HCT116 (cell line): Measurements from ENCODE around the gene SIRPG. TPM values are rescaled to one million over a fixed set of nuclear protein-coding genes. Genes with fewer than 3 reads are reported as not detected.

Source experiments
- ATAC-seq: fragments of 200-7000 bp; cut with Tn5 transposase; 2 replicates; pipeline ENCODE4 v1.9.1; 2020; ENCODE audit warnings: mild to moderate bottlenecking, moderate library complexity
- BruUV-seq: library from RNA; stranded (reverse); fragments of 400-500 nt; replicated peaks from 2 replicates; lab custom pipeline; 2021; lab: Mats Ljungman, UMichigan
- CTCF ChIA-PET: fragments of 300-600 bp; sonication (Branson Sonifier 250); formaldehyde crosslinking; loops from one replicate; lab custom pipeline; 2021; ENCODE audit warnings: antibody characterized with exemption; lab: Charles Lee
- POLR2A ChIA-PET: fragments of 300-600, 350-600 bp; sonication (Branson Sonifier 250); formaldehyde crosslinking; loops from one replicate; lab custom pipeline; 2021; ENCODE audit warnings: antibody characterized with exemption; lab: Charles Lee
- RAD21 ChIA-PET, 2 experiments: fragments of 300-600 bp; sonication (Branson Sonifier 250); formaldehyde crosslinking; loops; one replicate each; lab custom pipeline; 2023; ENCODE audit warnings: low total read pairs in 2 of 2; ENCODE audit not compliant: uncharacterized antibody in 2 of 2, unreplicated experiment in 2 of 2, low non-redundant PET in 1 of 2; lab: Charles Lee
- DNase-seq: peaks from one replicate; pipeline ENCODE4 v3.0.0-alpha.2; 2010; ENCODE audit warnings: low read depth, low spot score
- H2AFZ ChIP-seq: fragments of 200-600 bp; shearing (Covaris generic), sonication (generic); 2 replicates; pipeline ENCODE4 v1.6.1; 2017; ENCODE audit warnings: low read depth, mixed run types, mixed read lengths, antibody characterized with exemption, low read length; ENCODE audit not compliant: poor library complexity, severe bottlenecking
- H3K27ac ChIP-seq: 2 replicates; pipeline ENCODE4 v1.5.1; 2012; ENCODE audit warnings: low read depth, low read length
- H3K27me3 ChIP-seq: fragments of 200-600 bp; sonication (generic); 2 replicates; pipeline ENCODE4 v1.6.1; 2016; ENCODE audit warnings: mixed run types, low read length, mixed read lengths; ENCODE audit not compliant: insufficient read depth
- H3K36me3 ChIP-seq, 2 experiments: fragments of 200-500 bp in 1 of 2; fragments of 200-600 bp in 1 of 2; sonication (Bioruptor generic) in 1 of 2; sonication (generic) in 1 of 2; 2 replicates each; pipeline versions ENCODE4 v1.5.1 to v1.6.1; 2014 to 2016; ENCODE audit warnings: low read length in 2 of 2, inconsistent platforms in 1 of 2, mixed read lengths in 1 of 2, mixed run types in 1 of 2; ENCODE audit not compliant: insufficient read depth in 2 of 2, control insufficient read depth in 1 of 2
- H3K4me1 ChIP-seq, 2 experiments: fragments of 200-600 bp in 1 of 2; sonication (generic) in 1 of 2; 2 replicates each; pipeline versions ENCODE4 v1.5.1 to v1.6.1; 2012 to 2017; ENCODE audit warnings: low read length in 2 of 2, inconsistent platforms in 1 of 2, mild to moderate bottlenecking in 1 of 2, mixed read lengths in 1 of 2, mixed run types in 1 of 2, moderate library complexity in 1 of 2; ENCODE audit not compliant: insufficient read depth in 2 of 2, control insufficient read depth in 1 of 2
- H3K4me2 ChIP-seq: fragments of 200-600 bp; sonication (generic); 2 replicates; pipeline ENCODE4 v1.6.1; 2017; ENCODE audit warnings: mixed run types, low read length, mixed read lengths
- H3K4me3 ChIP-seq, 2 experiments: fragments of 200-600 bp in 1 of 2; sonication (generic) in 1 of 2; replicated peaks in 1 of 2; 2 replicates each; pipeline ENCODE4 v1.5.1; 2011 to 2016; ENCODE audit warnings: low read length in 2 of 2, control low read depth in 1 of 2, low read depth in 1 of 2, mild to moderate bottlenecking in 1 of 2, mixed read lengths in 1 of 2, mixed run types in 1 of 2
- H3K79me2 ChIP-seq: fragments of 200-600 bp; sonication (generic); 2 replicates; pipeline ENCODE4 v1.6.1; 2017; ENCODE audit warnings: mild to moderate bottlenecking, mixed run types, low read length, moderate library complexity, mixed read lengths; ENCODE audit not compliant: insufficient read depth
- H3K9ac ChIP-seq: fragments of 200-600 bp; sonication (generic); 2 replicates; pipeline ENCODE4 v1.6.1; 2016; ENCODE audit warnings: low read length, mixed read lengths
- H3K9me2 ChIP-seq: fragments of 200-600 bp; sonication (generic), shearing (Covaris generic); 2 replicates; pipeline ENCODE4 v1.6.1; 2017; ENCODE audit warnings: mixed run types, mild to moderate bottlenecking, moderate library complexity; ENCODE audit not compliant: insufficient read depth
- H3K9me3 ChIP-seq, 2 experiments: fragments of 200-500 bp in 1 of 2; fragments of 200-600 bp in 1 of 2; sonication (Bioruptor generic) in 1 of 2; sonication (generic) in 1 of 2; 2 replicates each; pipeline ENCODE4 v1.6.1; 2014 to 2017; ENCODE audit warnings: low read length in 2 of 2, mixed read lengths in 2 of 2, inconsistent platforms in 1 of 2, low read depth in 1 of 2, mild to moderate bottlenecking in 1 of 2, mixed run types in 1 of 2, moderate library complexity in 1 of 2; ENCODE audit not compliant: control insufficient read depth in 1 of 2, insufficient read depth in 1 of 2
- H4K20me1 ChIP-seq: fragments of 200-600 bp; sonication (generic), shearing (Covaris generic); 2 replicates; pipeline ENCODE4 v1.6.1; 2017; ENCODE audit warnings: mixed run types, mild to moderate bottlenecking, moderate library complexity; ENCODE audit not compliant: insufficient read depth
- ATF3 ChIP-seq: IDR thresholded peaks from 2 replicates; pipeline ENCODE4 v1.6.1; 2012
- EZH2 ChIP-seq: fragments of 200-600 bp; sonication (generic); IDR thresholded peaks from 2 replicates; pipeline ENCODE4 v1.6.1; 2017; ENCODE audit warnings: antibody characterized with exemption, mixed run types
- FOSL1 ChIP-seq: IDR thresholded peaks from 2 replicates; pipeline ENCODE4 v1.6.1; 2012; ENCODE audit warnings: low read depth
- POLR2A ChIP-seq: IDR thresholded peaks from 2 replicates; pipeline ENCODE4 v1.7.0; 2011; ENCODE audit warnings: borderline replicate concordance; ENCODE audit not compliant: insufficient read depth, insufficient read length; ENCODE audit errors: extremely low read depth
- RAD21 ChIP-seq: IDR thresholded peaks from 2 replicates; pipeline ENCODE4 v1.6.1; 2012; ENCODE audit warnings: low read depth, mild to moderate bottlenecking
- SRF ChIP-seq: IDR thresholded peaks from 2 replicates; pipeline ENCODE4 v1.6.1; 2012; ENCODE audit warnings: low read depth
- ZNF274 ChIP-seq: fragments of 200-500 bp; sonication (Bioruptor generic); IDR thresholded peaks from 2 replicates; pipeline ENCODE4 v1.6.1; 2014; ENCODE audit warnings: mild to moderate bottlenecking, low read depth, low read length, inconsistent platforms
- intact Hi-C: fragments of 100-400 bp; cut with micrococcal nuclease; formaldehyde crosslinking; loops from 2 replicates; pipeline ENCODE4 v1.10.0; 2022
- total RNA-seq: library from RNA; stranded (reverse); gene quantifications from one replicate; pipeline ENCODE4 v1.2.1, GENCODE V29; 2021; ENCODE audit not compliant: unreplicated experiment
- TF ChIP-seq, protein P1 (sequence below): IDR thresholded peaks from 2 replicates; pipeline ENCODE4 v1.6.1; 2012; ENCODE audit warnings: low read depth
- TF ChIP-seq, protein P2 (sequence below): IDR thresholded peaks from 2 replicates; pipeline ENCODE4 v1.6.1; 2011; ENCODE audit warnings: mild to moderate bottlenecking, low read length, moderate library complexity; ENCODE audit not compliant: insufficient replicate concordance; ENCODE audit errors: extremely low read depth

Gene SIRPG
- total RNA-seq, 1 experiment from 2014 or later: not detected

DNA sequence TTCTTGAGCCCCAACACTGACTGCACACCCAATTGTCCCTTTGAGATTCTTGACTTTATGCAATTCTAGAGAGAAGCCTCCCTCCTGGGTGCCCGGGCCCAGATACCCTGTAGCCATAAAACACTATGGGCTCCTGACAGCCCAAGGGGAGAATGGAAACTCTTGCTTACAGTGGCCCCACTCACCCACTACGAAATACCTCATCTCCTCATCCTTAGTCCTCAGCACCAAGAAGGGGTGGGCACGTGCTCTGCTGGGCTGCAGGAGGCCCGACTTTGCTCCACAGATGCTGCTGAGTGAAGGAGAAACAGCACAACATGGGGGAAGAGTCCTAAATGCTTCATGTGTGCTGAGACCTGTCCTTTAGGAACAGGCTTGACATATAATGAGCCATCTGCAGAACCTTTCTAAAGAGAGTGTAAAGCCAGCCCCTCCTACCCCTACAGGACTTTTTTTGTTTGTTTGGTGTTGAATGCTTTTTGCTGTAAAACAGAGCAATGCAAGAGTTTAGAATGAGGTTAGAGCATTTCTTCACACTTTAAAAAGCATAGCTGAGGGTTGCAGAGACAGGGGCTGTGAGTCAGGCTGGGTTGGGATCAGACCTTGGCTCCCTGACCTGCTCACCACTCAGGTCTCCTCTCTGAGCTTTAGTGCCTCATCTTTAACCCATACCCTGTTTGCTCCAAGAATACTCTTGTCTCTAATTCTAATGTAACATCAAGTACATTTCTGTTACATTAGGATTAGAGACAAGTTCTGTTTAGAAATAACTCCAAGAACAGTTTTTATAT lies 17.6 kb upstream of the SIRPG start:
- Histone ChIP-seq H3K27me3 (peaks cover 49% of the 10 kb centered on the region), H3K9ac (no peak overlapping the region), H3K9me3 (no peaks in the 10 kb centered on the region), H3K9me2 (no peaks in the 10 kb centered on the region), H3K4me1 (no peaks in the 10 kb centered on the region), H3K27ac (no peak overlapping the region), H3K79me2 (no peaks in the 10 kb centered on the region), H3K36me3 (no peaks in the 10 kb centered on the region), H3K4me3 (no peak overlapping the region), H3K4me2 (no peak overlapping the region), H2AFZ (no peak overlapping the region), H4K20me1 (no peaks in the 10 kb centered on the region)
- BruUV-seq: no TSS peak
- intact Hi-C loops: no loop called here
- ChIA-PET CTCF (no interaction called here), RAD21 (no interaction called here), POLR2A (no interaction called here)
- DNase-seq (no peak), ATAC-seq (no peak)
- TF ChIP-seq ATF3: no peak
- no peak for TF ChIP-seq ZNF274
- no peak for TF ChIP-seq SRF
- TF ChIP-seq RAD21: no peak
- TF ChIP-seq POLR2A: no peak
- no peak for TF ChIP-seq FOSL1
- TF ChIP-seq, protein P1, sequence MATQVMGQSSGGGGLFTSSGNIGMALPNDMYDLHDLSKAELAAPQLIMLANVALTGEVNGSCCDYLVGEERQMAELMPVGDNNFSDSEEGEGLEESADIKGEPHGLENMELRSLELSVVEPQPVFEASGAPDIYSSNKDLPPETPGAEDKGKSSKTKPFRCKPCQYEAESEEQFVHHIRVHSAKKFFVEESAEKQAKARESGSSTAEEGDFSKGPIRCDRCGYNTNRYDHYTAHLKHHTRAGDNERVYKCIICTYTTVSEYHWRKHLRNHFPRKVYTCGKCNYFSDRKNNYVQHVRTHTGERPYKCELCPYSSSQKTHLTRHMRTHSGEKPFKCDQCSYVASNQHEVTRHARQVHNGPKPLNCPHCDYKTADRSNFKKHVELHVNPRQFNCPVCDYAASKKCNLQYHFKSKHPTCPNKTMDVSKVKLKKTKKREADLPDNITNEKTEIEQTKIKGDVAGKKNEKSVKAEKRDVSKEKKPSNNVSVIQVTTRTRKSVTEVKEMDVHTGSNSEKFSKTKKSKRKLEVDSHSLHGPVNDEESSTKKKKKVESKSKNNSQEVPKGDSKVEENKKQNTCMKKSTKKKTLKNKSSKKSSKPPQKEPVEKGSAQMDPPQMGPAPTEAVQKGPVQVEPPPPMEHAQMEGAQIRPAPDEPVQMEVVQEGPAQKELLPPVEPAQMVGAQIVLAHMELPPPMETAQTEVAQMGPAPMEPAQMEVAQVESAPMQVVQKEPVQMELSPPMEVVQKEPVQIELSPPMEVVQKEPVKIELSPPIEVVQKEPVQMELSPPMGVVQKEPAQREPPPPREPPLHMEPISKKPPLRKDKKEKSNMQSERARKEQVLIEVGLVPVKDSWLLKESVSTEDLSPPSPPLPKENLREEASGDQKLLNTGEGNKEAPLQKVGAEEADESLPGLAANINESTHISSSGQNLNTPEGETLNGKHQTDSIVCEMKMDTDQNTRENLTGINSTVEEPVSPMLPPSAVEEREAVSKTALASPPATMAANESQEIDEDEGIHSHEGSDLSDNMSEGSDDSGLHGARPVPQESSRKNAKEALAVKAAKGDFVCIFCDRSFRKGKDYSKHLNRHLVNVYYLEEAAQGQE: no peak
- no peak for TF ChIP-seq EZH2
- TF ChIP-seq, protein P2, sequence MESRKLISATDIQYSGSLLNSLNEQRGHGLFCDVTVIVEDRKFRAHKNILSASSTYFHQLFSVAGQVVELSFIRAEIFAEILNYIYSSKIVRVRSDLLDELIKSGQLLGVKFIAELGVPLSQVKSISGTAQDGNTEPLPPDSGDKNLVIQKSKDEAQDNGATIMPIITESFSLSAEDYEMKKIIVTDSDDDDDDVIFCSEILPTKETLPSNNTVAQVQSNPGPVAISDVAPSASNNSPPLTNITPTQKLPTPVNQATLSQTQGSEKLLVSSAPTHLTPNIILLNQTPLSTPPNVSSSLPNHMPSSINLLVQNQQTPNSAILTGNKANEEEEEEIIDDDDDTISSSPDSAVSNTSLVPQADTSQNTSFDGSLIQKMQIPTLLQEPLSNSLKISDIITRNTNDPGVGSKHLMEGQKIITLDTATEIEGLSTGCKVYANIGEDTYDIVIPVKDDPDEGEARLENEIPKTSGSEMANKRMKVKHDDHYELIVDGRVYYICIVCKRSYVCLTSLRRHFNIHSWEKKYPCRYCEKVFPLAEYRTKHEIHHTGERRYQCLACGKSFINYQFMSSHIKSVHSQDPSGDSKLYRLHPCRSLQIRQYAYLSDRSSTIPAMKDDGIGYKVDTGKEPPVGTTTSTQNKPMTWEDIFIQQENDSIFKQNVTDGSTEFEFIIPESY: no peak
